T-helper 17 cell (primary cell): ENCODE measurements around the gene TBC1D22A. TPM values are rescaled to one million over a fixed set of nuclear protein-coding genes. Genes with fewer than 3 reads are reported as not detected.

Experiments
- ATAC-seq: fragments of 150-1000 bp; cut with Tn5 transposase; 2 replicates; pipeline ENCODE4 v1.10.0; 2021; ENCODE audit warnings: mild to moderate bottlenecking, moderate library complexity
- DNase-seq, 3 donors: peaks; one replicate each; pipeline versions ENCODE4 v3.0.0 to v3.0.0-alpha.2; 2020 to 2021
- H3K9me3 ChIP-seq: one replicate; pipeline ENCODE4 v1.7.0; 2013; ENCODE audit warnings: low read length, mild to moderate bottlenecking; ENCODE audit not compliant: control insufficient read depth, poor library complexity, severe bottlenecking
- H3K27ac Mint-ChIP-seq: one replicate; pipeline ENCODE4 v1.8.0; 2022; ENCODE audit warnings: mild to moderate bottlenecking, moderate library complexity, mixed read lengths
- H3K27me3 Mint-ChIP-seq: one replicate; pipeline ENCODE4 v1.8.0; 2022; ENCODE audit warnings: mixed read lengths
- H3K36me3 Mint-ChIP-seq: one replicate; pipeline ENCODE4 v1.8.0; 2022; ENCODE audit warnings: low read depth, mixed read lengths
- H3K4me1 Mint-ChIP-seq: one replicate; pipeline ENCODE4 v1.8.0; 2022; ENCODE audit warnings: mild to moderate bottlenecking, mixed read lengths
- H3K4me3 Mint-ChIP-seq: one replicate; pipeline ENCODE4 v1.8.0; 2022; ENCODE audit warnings: mild to moderate bottlenecking, moderate library complexity, mixed read lengths
- total RNA-seq, 4 donors: library from RNA in 2 of 4; stranded (reverse) in 2 of 4; gene quantifications; one replicate each; pipeline ENCODE4 v1.2.3 and lab custom pipeline; 2022 to 2026

Gene TBC1D22A
- total RNA-seq, 2 donors from 2014 or later: 42.1 to 43.8 TPM

DNA sequence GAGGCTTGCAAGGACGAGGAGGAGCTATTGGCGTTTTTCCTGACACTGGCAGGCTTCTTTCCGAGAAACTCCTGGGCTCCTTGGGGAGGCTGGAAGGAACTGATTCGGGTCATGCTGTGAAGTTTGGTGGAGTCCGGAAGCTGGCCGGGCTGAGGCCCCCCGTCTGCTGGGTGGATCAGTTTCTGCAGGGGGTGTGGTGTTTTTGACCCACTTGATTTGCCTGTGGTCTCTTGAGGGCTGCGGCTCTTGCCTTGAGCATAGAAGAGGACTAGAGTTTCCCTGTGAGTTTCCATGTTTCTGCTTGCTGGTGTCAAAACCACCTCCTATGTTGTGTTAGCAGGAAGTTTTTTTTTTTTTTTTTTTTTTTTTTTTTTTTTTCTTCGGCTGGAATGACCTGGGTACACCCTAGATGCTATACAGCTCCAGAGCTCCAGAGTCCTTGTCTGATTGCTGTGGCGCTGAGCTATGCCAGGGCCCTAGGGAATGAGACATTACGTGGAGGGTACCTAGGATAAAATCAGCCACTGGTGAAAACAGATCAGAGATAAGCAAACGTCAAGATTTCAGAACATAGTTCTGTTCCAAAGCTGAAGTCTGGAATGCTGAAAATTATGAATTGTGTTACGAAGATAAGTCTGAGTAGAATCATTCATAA, 728 bp downstream of the TBC1D22A start:
- Mint-ChIP-seq H3K27me3 (no peaks in the 10 kb centered on the region), H3K36me3 (peaks cover 6% of the 10 kb centered on the region), H3K4me1 (peaks cover 54% of the 10 kb centered on the region), H3K27ac (peak overlapping the region; percentile 100), H3K4me3 (peak overlapping the region; percentile 97)
- H3K9me3 ChIP-seq: no peaks in the 10 kb centered on the region
- DNase-seq (peak in 2 of 3 donors; percentile 33 to 44), ATAC-seq (peak; percentile 58)

DNA sequence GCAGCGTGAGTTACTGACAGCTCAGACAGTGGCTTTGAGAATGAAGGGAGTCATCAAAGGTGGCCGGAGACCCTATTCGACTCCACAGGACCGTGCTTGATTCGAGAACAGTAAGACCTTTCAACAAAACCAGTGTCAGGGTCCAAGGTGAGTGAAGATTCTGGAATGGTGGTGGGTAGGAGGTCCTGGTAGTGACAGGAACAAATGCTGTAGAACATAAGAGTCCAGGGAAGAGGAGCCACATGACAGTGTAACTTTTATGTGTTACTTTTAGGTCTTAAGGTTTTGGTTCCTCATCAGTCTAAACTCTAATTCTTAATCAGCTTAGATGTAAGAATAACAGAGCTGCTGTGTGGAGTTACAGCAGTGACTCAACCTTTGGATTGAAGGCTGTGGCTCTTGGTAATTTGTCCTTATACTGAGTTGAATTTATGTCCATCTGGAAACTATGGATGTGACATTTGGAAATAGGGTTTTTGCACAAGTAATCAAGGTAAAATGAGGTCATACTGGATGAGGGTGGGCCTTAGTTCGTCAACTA, 1.8 kb downstream of the TBC1D22A start:
- H3K4me1 Mint-ChIP-seq: peaks cover 55% of the 10 kb centered on the region
- DNase-seq: no peak
- peak overlapping the region; percentile 97 for H3K4me3 Mint-ChIP-seq
- peak overlapping the region; percentile 100 for H3K27ac Mint-ChIP-seq
- H3K36me3 Mint-ChIP-seq: peaks cover 6% of the 10 kb centered on the region
- H3K27me3 Mint-ChIP-seq: no peaks in the 10 kb centered on the region
- no peaks in the 10 kb centered on the region for H3K9me3 ChIP-seq
- no peak for ATAC-seq

DNA sequence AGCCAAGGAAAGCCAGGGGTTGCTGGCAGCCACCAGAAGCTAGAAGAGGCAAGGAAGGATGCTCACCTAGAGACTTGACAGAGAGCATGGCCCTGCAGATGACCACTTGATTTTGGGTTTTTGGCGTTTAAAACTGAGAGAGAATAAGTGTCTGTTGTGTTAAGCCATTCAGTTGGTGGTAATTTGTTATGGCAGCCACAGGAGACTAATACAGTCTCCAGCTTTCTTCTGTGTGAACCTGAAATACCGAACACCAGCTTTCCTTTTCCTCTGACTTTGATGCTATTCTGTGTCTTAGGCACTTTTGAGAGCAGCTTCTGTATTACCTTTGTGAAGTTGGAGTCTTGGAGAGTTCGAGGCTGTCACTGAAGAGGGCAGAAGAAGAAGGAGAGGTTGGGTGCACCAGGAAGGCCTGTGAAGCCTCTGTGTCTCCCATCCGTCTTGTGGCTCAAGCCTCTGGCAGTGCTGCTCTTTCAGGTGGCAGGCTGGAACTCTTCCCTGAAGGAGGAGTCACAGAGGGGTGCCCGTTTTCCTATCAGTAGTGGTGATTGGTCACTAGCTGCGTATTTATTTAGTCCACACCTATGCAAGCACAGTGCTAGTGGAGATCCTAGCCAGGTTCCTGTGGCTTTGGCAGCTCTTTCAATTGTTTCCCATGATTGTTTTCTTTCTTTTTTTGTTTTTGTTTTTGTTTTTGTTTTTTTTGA, 2.5 kb downstream of the TBC1D22A start:
- Mint-ChIP-seq H3K36me3 (peaks cover 9% of the 10 kb centered on the region), H3K4me1 (peaks cover 62% of the 10 kb centered on the region), H3K27me3 (no peaks in the 10 kb centered on the region), H3K4me3 (peak overlapping the region; percentile 97), H3K27ac (peak overlapping the region; percentile 100)
- ATAC-seq (no peak), DNase-seq (no peak)
- no peaks in the 10 kb centered on the region for H3K9me3 ChIP-seq

DNA sequence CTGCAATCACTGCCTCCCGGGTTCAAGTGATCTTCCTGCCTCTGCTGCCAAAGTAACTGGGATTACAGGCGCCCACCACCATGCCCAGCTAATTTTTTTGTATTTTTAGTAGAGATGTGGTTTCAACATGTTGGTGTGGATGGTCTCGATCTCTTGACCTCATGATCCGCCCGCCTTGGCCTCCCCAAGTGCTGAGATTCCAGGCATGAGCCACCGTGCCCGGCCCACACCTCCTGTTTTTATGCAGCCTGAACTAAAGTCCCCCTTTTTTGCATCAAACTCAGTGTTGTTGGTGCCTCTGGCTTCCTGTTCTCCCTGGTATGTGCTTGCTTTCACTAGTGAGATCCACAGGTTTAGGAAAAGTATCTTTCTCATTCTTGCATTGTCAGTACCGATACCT, 4.2 kb downstream of the TBC1D22A start:
- Mint-ChIP-seq H3K27ac (peak overlapping the region; percentile 92), H3K36me3 (peaks cover 9% of the 10 kb centered on the region), H3K4me1 (peaks cover 73% of the 10 kb centered on the region), H3K4me3 (no peak overlapping the region), H3K27me3 (no peaks in the 10 kb centered on the region)
- no peaks in the 10 kb centered on the region for H3K9me3 ChIP-seq
- no peak for ATAC-seq
- no peak for DNase-seq

DNA sequence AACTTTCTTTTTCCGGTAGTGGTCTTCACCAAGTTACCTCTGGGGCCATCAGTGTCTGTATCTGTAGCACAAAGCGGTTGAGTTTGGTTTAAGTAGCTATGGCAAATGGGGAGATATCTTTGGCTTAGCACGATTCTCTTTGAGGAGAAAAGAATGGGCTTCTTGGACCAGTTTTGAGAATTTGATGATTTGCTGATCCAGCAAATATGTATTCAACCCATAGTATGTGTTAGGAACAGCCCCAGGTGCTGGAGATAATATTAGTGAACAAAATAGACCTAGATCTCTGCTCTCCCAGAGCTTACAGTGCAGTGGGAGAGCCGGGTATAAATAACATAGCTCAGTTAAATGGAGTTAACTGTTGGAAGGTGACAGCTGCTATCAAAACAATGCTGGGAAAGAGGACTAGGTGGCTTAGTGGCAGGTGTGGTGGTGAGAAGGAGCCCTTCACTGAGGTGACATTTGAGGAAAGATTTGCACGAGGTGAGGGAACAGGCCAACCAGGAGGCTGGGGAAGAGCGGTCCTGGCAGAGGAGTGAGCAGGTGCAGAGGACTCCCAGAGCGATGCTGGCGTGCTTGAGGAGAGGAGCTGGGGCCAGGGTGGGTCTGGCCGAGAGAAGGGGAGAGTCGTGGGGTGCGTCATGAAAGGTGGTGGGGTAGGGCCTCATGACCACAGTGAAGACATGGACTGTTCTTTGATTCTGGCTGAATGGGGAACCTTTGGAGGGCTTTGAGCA, 5.0 kb downstream of the TBC1D22A start:
- H3K9me3 ChIP-seq: no peaks in the 10 kb centered on the region
- Mint-ChIP-seq H3K27me3 (no peaks in the 10 kb centered on the region), H3K36me3 (peaks cover 9% of the 10 kb centered on the region), H3K27ac (peak overlapping the region; percentile 92), H3K4me1 (peaks cover 68% of the 10 kb centered on the region), H3K4me3 (no peak overlapping the region)
- ATAC-seq (no peak), DNase-seq (no peak)

DNA sequence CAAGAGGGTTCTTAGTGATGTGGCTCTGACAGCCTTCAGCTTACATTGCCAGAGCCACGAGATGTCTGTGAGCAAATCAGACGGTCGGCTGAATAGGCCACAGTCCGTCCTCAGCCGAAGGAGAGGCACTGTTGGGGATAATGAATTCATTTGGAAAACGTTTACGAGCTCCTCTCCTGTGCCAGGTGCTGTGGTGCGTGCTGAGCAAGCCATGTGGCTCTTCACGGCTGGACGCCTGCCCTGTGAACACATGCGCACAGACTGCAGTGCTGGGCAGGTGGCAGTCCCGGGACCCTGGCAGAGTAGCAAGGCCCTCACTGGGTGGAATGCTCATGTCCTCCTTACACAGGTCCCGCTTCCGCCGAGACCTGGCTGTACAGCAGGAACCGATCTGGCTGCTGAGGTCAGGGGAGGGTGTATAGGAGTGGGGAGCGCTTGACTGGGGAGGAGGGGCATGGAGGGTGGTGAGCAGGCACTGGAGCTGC, 6.8 kb downstream of the TBC1D22A start:
- peaks cover 64% of the 10 kb centered on the region for H3K4me1 Mint-ChIP-seq
- ATAC-seq: no peak
- no peak for DNase-seq
- no peaks in the 10 kb centered on the region for H3K9me3 ChIP-seq
- H3K36me3 Mint-ChIP-seq: peaks cover 9% of the 10 kb centered on the region
- H3K27ac Mint-ChIP-seq: peak overlapping the region; percentile 95
- no peak overlapping the region for H3K4me3 Mint-ChIP-seq
- H3K27me3 Mint-ChIP-seq: no peaks in the 10 kb centered on the region

DNA sequence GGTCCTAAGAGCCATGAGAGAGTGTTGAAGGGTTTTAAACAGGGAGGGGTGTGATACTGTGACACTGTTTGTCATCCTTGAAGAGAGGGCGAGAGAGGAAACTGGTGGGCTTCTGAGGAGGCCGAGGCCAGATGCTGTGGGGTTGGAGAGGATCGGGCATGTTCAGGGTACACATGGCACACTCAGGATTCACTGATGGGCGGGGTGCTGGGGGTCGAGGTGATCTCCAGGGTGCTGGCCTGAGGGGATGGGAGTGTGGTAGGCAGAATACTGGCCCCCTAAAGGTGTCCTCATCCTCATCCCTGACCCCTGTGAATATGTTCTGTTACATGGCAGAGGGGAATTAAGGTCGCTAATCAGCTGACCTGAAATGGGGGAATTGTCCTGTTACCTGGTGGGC, 7.3 kb downstream of the TBC1D22A start:
- ATAC-seq (no peak), DNase-seq (no peak)
- H3K27me3 Mint-ChIP-seq: no peaks in the 10 kb centered on the region
- peaks cover 9% of the 10 kb centered on the region for H3K36me3 Mint-ChIP-seq
- H3K9me3 ChIP-seq: no peaks in the 10 kb centered on the region
- peak overlapping the region; percentile 95 for H3K27ac Mint-ChIP-seq
- H3K4me1 Mint-ChIP-seq: peaks cover 63% of the 10 kb centered on the region
- peak overlapping the region; percentile 19 for H3K4me3 Mint-ChIP-seq

DNA sequence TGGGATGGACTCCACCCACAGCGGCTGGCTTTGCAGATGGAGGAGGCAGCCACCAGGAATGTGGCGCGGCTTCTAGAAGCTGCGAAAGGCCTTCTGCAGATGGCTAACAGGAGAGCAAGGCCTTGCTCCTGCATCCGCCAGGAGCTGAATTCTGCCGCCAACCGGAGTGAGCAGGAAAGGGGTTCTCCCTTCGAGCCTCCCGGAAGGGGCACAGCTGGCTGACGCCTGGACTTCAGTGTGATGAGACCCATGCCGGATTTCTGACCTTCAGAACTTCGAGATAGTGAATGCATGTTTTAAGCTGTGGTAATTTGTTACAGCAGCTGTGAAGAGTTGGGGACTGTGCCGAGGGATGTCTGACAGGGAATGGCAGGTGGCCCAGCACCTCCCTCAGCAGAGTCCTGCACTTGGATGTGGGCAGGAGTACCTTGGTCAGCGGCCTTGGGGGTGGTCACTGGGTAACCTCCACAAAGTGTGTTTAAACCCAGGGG, 7.7 kb downstream of the TBC1D22A start:
- no peaks in the 10 kb centered on the region for H3K9me3 ChIP-seq
- DNase-seq (no peak), ATAC-seq (no peak)
- Mint-ChIP-seq H3K4me1 (peaks cover 64% of the 10 kb centered on the region), H3K4me3 (peak overlapping the region; percentile 74), H3K36me3 (peaks cover 9% of the 10 kb centered on the region), H3K27ac (peak overlapping the region; percentile 95), H3K27me3 (no peaks in the 10 kb centered on the region)

DNA sequence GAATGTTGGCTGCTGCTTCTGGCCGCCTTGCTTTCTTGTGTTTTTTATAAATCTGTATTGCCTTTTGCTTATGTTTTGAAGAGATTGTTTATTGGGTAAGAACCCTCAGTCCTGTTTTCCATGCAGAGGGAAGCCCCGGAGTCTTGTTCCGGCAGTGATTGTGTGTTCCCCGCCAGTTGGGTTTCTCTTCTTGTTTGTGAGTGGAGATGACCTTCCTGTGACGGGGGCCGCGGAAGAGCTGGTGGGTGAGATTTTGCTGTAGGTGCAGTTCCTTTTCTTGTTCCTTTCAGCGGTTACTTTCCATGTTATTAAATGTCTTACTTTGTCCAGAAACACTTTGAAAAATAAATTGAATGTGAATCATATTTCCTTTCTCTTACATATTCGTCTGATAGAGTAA, 8.3 kb downstream of the TBC1D22A start:
- Mint-ChIP-seq H3K4me3 (peak overlapping the region; percentile 74), H3K4me1 (peaks cover 67% of the 10 kb centered on the region), H3K27me3 (no peaks in the 10 kb centered on the region), H3K27ac (peak overlapping the region; percentile 95), H3K36me3 (peaks cover 9% of the 10 kb centered on the region)
- ATAC-seq (peak; percentile 24), DNase-seq (no peak)
- H3K9me3 ChIP-seq: no peaks in the 10 kb centered on the region

DNA sequence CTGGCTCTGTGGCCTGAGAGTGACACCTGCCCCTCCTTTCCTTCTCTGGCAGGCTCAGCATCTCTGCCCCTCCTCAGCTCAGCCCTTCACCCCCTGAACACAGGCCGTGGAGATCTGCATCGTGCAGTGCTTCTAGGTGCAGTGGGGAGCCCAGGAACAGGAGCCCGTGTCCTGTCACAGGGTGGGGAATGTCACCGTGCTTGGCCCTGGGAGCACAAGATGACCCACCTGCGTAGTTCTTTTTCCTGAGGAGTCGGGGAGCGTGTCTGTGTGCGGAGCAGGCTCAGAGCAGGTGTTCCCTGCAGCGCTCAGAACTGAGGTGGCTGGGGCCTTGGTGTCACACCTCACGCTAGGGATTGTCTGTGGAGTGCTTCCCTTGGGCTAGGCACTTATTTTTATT, 10.6 kb downstream of the TBC1D22A start:
- H3K4me1 Mint-ChIP-seq: peaks cover 76% of the 10 kb centered on the region
- H3K4me3 Mint-ChIP-seq: peak overlapping the region; percentile 55
- DNase-seq (no peak), ATAC-seq (no peak)
- H3K27ac Mint-ChIP-seq: peak overlapping the region; percentile 99
- peaks cover 2% of the 10 kb centered on the region for H3K36me3 Mint-ChIP-seq
- H3K9me3 ChIP-seq: no peaks in the 10 kb centered on the region
- H3K27me3 Mint-ChIP-seq: no peaks in the 10 kb centered on the region

DNA sequence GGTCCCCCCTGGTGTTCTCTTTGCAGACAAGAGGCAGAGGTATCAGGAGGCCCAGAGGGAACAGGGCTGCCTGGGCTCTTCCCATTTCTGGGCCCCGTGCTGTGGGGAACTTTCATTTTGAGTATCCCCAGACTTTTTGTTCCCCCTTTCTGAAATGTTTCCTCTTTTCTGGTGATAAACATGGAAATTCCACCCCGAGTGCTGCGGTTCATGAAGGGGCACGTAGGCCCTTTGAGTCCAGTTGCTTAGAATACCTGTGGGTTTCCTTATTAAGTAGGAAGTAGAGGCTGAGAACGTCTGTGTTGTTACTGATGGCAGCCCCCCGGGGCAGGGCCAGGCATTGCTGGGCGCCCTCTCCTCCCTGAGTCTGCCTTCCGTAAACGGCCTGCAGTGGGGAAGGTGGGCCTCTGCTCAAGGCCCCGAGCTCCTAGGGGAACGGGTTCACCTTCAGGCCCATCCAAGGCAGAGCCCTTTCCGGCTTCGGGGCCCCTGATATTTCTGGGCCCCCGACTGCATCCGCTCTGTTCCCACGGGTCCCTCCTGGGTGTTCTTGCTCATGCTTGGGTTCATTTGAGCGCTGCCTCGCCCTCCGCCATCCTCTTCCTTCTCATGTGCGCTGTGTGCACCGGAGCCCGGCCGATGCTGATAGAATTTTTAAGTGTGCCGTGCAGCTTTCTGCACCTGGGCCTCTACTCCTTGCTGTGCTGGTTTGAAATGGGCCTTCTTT, 12.0 kb downstream of the TBC1D22A start:
- Mint-ChIP-seq H3K4me3 (peak overlapping the region; percentile 87), H3K27ac (peak overlapping the region; percentile 99), H3K27me3 (no peaks in the 10 kb centered on the region), H3K4me1 (peaks cover 67% of the 10 kb centered on the region), H3K36me3 (peaks cover 2% of the 10 kb centered on the region)
- no peaks in the 10 kb centered on the region for H3K9me3 ChIP-seq
- no peak for DNase-seq
- peak; percentile 52 for ATAC-seq

DNA sequence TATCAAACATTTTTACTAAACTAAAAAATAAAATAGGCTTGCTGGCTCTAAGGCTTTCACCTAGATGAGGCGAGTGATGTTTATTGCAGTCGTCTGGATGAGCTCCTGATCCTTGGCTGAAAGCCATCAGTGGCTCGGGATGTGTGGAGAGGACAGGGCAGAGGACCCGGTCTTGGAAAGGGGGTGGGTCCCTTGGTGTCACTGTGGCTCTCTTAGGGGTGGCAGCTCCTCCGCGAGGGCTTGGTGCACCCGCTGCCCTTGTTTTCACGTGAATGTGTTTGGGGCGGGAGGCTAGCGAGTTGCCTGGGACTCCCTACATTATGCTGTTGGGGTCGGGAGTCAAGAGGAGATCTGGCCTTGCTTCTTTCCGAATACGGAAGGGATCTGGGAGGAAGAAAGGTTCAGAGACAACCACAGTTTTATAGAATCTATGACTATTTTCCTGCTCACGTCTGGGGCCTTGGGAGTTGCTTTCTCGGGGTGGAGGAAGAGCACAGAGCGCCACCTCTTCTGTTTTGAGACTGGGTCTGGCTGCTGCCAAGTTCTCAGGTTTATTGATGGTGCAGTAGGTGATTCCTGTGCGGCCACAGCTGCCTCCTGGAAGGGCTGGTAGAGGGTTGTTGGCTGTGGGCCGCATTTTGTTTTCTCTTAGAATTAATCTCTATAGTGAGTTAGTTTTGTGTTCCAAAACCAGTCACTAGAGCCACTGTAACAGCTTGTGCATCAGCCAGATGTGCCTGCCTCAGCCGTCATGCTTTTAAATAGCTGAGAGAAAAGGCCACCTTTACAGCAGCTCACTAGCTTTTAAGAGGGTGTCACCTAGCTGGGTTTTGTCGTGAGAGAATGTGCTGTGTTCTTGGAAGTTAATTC, 12.8 kb downstream of the TBC1D22A start:
- ATAC-seq: peak; percentile 10
- peak overlapping the region; percentile 99 for H3K27ac Mint-ChIP-seq

More for the DNA sequence above, 12.8 kb downstream of the TBC1D22A start:
- DNase-seq: no peak
- no peaks in the 10 kb centered on the region for H3K9me3 ChIP-seq
- Mint-ChIP-seq H3K36me3 (no peaks in the 10 kb centered on the region), H3K4me3 (peak overlapping the region; percentile 87), H3K27me3 (no peaks in the 10 kb centered on the region), H3K4me1 (peaks cover 63% of the 10 kb centered on the region)
